Jurkat, Clone E6-1 (cell line): ENCODE measurements around the gene ERCC3.
"Not testable (repeated sequence)": the region's sequence is repeated elsewhere in the genome, so short reads cannot be mapped to it uniquely, and the experiment has no call there.

Source experiments
- DNase-seq: peaks from one replicate; pipeline ENCODE4 v3.0.0-alpha.2; 2011; ENCODE audit warnings: low read depth, low spot score
- H3K4me3 ChIP-seq: 2 replicates; pipeline ENCODE4 v1.5.1; 2011; ENCODE audit warnings: mild to moderate bottlenecking, low read length, control low read depth, moderate library complexity

ERCC3 gene

DNA sequence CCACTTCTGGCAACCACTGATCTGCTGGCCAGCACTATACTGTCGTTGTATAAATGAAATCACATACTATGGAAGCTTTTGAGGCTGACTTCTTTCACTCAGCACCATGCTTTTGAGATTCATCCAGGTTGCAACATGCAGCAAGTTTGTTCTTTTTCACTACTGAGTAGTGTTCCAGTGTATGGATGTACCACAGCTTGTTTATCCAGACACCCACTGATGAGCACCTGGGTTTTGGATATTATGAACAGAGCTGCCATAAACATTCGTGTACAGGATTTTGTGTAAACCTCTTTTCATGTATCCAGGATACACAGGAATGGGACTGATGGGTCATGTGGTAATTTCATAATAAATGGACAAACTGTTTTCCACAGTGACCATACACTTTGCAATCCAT, 10.7 kb downstream of the ERCC3 start:
- no peak for DNase-seq
- H3K4me3 ChIP-seq: no peak overlapping the region

DNA sequence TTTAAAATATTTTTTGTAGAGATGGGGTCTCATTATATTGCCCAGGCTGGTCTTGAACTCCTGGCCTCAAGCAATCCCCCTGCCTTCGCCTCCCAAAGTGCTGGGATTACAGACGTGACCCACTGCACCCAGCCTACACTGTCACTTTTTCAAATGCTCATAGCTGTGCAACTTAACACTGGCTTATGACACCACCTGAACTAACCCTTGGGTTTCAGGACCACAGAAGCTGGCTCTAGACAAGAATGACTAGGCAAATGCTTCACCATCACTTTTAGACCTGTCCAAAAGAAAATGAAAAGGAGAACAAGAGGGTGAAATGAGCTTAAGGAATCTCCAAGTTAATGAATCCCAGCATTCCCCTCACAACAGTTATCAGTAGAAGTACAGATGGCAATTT, 13.3 kb downstream of the ERCC3 start:
- no peak overlapping the region for H3K4me3 ChIP-seq
- no peak for DNase-seq

DNA sequence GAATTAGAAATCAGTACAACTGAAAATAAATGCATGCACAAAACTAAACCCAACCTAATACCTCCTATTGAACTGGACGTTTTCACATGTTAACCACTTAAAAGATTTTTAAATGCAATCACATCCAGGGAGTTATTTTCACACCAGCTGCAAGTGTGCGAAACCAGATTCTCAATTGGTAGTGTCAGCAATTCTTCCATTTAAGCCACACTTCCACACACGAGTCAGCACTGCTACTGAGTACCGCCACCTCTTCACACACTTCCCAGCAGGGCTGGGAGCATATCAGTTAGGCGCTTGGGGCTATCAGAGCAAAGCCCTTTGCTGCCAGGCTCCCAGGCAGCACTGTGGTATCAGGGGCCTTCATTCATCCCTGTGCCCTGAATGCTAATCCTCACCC, 14.2 kb downstream of the ERCC3 start:
- H3K4me3 ChIP-seq: no peak overlapping the region
- no peak for DNase-seq

DNA sequence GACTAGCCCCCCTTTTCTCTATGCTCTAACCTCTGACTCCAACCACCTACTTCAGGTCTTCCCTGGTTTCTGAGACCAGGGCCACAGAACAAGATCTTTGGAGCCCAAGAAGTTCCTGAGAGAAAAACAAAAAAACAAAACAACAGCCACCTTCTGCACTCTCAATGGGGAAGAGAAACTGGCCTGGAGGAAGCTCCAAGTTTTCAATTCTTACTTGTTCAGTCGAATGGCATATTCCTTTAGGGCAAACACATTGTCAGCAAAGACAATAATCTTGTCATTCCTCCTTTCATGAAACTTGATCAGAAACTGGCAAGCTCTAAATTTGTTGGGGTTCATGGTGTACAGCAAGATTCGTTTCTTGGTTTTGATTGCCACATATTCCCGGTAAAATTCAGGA, 15.0 kb downstream of the ERCC3 start:
- DNase-seq: no peak

DNA sequence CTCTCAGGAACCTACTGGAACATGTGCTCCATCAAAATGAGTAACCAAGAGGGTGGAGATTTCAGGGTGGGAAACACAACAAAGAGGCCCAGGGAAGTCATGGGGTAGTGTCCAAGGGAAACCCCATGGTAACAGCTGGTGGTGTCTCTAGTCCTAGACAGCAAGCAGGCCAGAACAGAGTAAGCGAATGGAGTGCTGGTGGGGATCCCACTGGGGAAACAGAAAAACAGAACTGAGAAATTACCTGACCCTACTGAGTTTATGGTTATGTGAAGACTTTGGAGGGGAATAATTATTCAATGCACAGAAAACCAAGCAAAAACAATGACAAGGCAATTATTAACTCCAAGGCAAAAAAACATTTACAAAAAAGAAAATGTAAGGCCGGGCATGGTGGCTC, 16.9 kb downstream of the ERCC3 start:
- no peak for DNase-seq
- no peak overlapping the region for H3K4me3 ChIP-seq

More for the DNA sequence above, 15.0 kb downstream of the ERCC3 start:
- H3K4me3 ChIP-seq: no peak overlapping the region

DNA sequence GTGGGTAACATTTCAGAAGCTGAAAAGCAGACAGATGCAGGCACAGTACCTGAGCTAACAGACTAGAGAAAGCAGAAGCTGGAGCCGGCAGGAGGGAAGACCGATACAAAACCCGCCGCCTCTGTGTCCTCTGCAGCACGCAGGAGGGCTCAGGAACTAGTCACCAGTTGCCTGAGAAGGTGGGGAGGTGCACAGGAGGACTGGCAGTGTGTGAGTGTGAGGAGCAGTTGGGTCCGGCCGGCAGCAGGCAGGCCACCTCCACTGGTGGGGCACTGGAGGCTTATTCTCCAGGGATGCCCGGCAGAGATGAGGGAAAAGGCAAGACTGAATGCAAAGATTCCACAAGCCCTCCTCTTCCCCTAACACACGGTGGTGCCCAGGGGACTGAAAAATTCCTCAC, 18.2 kb downstream of the ERCC3 start:
- no peak for DNase-seq
- no peak overlapping the region for H3K4me3 ChIP-seq

DNA sequence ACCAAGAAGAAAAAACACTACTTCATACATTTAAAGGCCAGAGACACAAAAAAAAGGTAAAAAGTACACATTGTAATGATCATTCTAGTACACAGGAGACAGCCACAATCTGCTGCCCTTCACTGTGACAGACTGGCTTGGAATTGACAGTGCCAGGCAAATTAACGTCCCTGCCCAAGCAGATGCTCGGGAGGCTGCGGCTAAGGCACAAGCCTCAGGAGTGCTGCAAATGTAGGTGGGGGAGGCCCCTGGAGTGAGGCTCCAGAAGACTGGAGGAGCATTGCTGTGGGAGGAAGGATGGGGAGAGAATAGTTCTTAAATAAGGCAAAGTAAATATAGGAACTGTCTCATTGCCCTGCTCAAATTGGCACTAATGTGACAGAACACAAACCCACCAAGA, 18.6 kb downstream of the ERCC3 start:
- no peak overlapping the region for H3K4me3 ChIP-seq
- no peak for DNase-seq

DNA sequence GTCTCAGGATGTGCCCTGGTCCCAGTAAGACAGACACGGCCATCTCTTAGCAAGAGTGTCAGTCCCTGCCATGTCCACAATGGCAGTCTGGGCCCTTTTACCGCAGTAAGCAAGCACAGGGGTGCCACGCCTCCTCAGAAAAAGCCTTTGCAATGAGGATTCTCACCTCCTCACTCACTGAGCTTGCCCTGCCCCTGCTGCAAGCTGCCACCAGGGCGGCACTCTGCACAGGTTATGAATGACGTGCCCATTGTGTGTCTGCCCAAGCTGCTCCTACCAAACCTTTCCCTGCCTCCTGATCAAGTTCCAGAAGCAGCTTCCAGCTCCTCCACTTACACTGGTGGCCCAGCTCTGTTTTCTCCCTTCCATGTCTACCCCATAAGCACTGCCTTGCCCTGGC, 23.3 kb downstream of the ERCC3 start:
- DNase-seq: no peak
- no peak overlapping the region for H3K4me3 ChIP-seq

DNA sequence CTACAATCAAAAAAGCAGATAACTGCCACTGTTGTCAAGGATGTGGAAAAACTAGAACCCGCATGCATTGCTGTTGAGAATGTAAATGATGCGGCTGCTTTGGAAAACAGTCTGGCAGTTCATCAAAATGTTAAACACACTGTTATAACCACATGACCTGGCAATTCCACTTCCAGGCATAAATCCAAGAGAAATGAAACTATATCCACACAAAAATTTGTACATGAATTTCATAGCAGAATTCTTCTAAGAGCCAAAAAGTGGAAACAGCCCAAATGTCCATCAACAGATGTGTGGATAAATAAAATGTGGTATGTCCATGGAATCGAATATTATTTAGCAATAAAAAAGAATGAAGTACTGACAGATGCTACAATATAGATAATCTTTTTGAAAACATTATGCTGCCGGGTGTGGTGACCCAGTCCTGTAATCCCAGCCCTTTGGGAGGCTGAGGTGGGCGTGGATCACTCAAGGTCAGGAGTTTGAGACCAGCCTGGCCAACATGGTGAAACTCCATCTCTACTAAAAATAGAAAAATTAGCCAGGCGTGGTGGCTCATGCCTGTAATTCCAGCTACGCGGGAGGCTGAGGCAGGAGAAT, 32.0 kb downstream of the ERCC3 start:
- DNase-seq: no peak
- H3K4me3 ChIP-seq: no peak overlapping the region

DNA sequence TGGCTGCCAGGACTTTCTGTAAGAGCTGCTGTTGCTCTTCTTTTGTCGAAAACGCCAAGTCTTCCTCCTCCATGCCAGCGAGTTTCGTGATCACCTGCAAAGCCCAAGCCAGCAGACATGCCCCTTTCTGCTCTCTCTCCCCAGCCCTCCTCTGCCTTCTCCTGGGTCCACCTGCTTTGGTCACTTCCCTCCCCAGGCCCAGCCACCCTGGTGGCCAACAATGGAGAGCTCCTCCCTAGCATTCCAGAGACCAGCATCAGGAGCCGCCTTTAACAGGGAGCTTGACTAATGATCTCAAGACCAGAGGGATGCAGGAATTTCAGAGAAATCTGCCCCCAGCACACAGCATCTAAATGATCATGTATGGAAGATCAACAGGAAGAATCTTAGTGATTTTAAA, 34.6 kb downstream of the ERCC3 start:
- DNase-seq: no peak
- H3K4me3 ChIP-seq: no peak overlapping the region

DNA sequence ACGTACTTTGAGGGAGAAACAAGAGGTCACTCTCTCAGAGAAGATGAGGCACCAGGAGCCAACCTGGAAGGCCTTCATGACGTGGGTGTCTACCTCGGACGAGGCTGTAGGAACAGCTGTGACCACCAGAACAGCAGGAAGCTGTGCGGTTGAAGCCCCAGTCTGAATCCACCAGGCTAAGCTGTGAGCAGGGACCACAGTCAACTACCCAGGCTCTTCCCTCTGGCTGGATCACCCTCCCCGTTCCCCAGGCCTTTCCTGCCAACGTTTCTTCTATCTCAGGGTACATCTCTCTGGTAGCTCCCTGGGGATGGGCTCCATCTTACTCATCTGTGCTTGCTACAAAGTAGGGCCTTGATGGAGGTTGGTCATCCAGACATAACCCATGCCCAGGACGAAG, 37.1 kb downstream of the ERCC3 start:
- no peak for DNase-seq
- H3K4me3 ChIP-seq: no peak overlapping the region

DNA sequence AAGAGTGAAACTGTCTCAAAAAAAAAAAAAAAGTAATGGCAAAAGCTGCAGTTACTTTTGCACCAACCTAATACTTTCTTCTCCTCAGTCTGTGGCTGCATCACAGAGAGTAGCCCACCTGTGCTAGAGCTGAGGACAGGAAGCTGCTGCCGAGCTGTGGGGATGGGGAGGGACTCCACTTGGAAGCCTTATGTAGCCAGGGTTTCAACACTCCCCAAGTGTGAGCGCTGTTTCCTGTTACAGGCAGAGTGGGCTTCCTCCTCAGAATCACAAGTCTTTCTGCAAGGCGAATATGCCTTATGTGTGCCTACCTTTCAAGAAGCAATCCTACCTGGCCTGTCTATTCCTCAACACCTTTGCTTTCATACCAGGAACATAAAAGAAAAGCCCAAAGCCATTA, 37.6 kb downstream of the ERCC3 start:
- no peak overlapping the region for H3K4me3 ChIP-seq
- peak; percentile 47 for DNase-seq

DNA sequence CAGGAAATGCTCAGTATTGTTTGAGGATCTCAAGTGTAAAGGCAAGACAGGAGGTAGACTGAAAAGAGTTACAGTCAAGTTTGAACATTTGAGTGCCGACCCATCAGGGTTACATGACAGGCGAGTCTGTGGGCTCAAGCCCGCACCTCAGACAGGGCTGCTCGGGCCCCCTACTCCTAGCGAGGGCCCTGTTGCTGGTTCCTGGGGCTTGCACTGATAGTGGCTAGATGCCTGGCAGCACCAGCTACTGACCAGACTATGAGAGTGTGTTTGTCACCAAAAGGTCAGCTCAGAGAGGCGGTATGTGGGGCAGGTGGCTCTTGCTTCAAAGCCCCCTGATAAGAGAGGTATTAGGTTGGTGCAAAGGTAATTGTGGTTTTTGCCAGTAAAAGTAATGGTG, 38.2 kb downstream of the ERCC3 start:
- H3K4me3 ChIP-seq: no peak overlapping the region
- DNase-seq: no peak

DNA sequence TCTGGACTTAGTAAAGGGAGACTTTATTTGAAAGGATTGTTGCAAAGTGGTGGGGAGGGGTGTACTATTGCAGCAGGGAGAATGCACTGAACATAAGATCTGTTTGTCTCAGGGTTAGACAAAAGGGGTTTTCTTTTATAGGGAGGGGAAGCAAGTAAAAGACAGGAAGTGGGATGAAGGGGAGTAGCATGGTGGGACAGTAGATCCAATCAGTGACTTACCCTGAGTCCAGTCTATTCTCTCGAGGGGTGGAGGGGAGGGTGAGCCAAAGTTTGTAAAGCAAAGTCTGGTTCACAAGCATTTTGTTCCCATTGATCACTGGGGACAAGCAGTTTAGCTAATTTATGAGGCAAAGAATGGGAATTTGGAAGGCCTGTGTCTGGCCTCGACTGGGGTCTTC, 38.8 kb downstream of the ERCC3 start:
- DNase-seq: peak; percentile 9

DNA sequence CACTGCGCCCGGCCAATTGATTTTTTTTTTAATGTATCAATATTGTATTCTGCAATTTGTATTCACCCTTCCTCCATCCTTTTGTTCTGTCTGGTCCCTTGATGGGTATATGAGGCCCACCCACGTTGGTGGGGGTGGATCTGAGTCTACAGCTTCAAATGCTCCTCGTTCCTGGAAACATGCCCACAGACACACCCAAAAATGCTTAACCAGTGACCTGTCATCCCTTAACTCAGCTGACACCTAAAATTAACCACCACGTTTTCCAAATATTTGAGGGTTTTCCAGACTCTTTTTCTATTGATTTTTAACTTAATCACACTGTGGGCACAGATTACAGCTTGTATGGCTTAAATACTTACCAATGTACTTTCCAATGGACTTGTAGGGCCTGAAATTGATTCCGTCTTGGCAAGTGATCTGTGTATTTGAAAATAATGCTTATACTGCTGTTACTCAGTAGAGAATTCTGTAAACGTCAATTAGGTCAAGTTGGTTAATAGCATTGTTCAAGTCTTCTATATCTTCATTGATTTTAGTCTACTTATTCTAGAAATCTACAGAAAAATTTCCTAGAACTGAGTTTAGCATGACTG, 39.5 kb downstream of the ERCC3 start:
- no peak for DNase-seq
- no peak overlapping the region for H3K4me3 ChIP-seq

More for the DNA sequence above, 38.8 kb downstream of the ERCC3 start:
- no peak overlapping the region for H3K4me3 ChIP-seq

DNA sequence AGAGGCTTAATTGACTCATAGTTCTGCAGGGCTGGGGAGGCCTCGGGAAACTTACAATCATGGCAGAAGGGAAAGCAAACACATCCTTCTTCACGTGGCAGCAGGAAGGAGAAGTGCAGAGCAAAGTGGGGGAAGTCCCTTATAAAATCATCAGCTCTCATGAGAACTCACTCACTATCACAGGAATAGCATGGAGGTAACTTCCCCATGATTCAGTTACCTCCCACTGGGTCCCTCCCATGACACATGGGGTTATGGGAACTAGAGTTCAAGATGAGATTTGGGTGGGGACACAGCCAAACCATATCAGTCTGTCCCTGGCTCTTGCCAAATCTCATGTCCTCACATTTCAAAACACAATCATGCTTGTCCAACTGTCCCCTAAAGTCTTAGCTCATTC, 52.8 kb downstream of the ERCC3 start:
- not testable (repeated sequence) for H3K4me3 ChIP-seq, DNase-seq

DNA sequence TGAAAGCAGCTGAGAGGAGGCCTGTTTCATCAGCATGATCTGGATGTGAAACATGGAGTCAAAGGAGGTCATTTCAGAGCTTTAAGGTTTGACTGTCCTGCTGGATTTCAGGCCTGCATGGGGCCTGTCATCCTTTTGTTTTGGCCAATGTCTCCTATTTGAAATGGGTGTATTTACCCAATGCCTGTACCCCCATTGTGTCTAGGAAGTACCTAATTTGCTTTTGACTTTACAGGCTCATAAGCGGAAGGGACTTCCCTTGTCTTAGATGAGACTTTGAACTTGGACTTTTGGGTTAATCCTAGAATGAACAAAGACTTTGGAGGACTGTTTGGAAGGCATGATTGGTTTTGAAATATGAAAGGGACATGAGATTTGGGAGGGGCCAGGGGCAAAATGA, 54.5 kb downstream of the ERCC3 start:
- H3K4me3 ChIP-seq: no peak overlapping the region
- DNase-seq: no peak

DNA sequence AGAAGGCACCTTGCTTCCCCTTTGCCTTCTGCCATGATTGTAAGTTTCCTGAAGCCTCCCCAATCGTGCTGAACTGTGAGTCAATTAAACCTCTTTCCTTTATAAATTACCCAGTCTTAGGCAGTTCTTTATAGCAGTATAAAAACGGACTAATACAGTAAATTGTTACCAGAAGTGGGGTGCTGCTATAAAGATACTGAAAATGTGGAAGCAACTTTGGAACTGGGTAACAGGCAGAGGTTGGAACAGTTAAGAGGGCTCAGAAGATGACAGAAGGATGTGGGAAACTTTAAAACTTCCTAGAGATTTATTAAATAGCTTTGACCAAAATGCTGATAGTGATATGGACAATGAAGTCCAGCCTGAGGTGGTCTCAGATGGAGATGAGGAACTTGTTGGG, 56.2 kb downstream of the ERCC3 start:
- H3K4me3 ChIP-seq, DNase-seq: not testable (repeated sequence)

DNA sequence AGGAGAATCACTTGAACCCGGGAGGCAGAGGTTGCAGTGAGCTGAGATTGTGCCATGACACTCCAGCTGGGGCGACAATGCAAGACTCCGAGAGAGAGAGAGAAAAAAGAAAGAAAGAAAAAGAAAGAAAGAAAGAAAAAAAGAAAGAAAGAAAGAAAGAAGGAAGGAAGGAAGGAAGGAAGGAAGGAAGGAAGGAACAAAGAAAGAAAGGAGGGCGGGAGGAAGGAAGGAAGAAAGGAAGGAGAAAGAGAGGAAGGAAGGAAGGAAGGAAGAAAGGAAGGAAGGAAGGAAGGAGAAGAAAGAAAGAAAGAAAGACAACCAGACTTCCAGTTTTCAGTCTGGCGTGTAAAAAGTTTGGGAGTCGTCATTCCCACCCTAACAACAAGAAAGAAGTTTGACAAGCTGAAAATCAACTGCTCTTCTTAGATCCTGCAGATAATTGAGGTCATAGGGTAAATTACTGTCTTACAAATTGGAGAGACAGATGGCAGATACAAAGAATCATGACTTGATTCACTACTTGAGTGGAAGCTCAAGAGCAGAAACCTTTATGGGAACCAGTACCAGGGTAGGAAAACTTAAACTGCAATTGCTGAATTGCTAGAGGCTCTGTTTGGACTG, 58.8 kb downstream of the ERCC3 start:
- no peak for DNase-seq
- H3K4me3 ChIP-seq: no peak overlapping the region

DNA sequence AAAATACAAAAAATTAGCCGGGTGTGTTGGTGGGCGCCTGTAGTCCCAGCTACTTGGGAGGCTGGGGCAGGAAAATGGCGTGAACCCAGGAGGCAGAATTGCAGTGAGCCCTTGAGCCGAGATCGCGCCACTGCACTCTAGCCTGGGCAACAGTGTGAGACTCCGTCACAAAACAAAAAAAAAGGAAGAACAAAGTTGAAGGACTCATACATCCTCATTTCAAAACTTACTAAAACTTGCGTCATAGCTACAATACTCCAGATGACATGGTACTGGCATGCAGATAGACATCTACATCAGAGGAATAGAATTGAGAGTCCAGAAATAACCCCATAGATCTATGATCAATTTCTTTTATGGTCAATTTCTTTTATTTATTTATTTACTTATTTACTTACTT, 60.2 kb downstream of the ERCC3 start:
- no peak overlapping the region for H3K4me3 ChIP-seq
- no peak for DNase-seq
